Esophagus muscularis mucosa (tissue), 3 donors: ENCODE measurements around the gene NHSL1.

Experiments
- POLR2A ChIP-seq: fragments of 450-650 bp; IDR thresholded peaks from one replicate; pipeline ENCODE4 v1.6.1; 2017; ENCODE audit warnings: antibody characterized with exemption, moderate library complexity, mild to moderate bottlenecking, low read depth
- POLR2AphosphoS5 ChIP-seq, 2 donors: sonication (generic); formaldehyde crosslinking; IDR thresholded peaks; one replicate each; pipeline ENCODE4 v1.6.1; 2017; ENCODE audit warnings: antibody characterized with exemption in 2 of 2
- TF ChIP-seq, protein P1 (sequence below), 3 experiments: fragments of 200-600 bp in 2 of 3; fragments of 450-650 bp in 1 of 3; sonication (generic) in 2 of 3; IDR thresholded peaks; one replicate each; pipeline ENCODE4 v1.5.1; 2017 to 2019; ENCODE audit warnings: antibody characterized with exemption in 3 of 3, mild to moderate bottlenecking in 2 of 3, moderate library complexity in 1 of 3

DNA sequence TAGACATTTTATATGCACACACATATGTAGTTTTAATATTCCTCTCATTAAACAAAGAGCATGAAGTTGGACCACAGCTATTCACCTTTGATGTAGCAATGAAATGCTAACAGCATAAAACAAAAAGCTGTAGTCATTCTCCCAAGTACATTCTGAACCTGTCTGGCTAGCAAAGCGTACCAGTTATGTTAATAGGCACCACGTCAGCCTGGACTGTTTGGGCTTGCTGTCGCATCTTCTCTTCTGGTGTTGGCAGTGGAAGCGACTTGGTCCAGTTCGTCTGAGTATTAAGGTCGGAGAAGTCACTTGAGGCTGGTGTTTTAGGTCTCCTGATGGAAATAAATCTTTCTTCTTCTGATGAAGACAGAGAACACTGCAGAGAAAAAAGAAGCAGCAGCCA lies 52.5 kb downstream of the NHSL1 start:
- TF ChIP-seq POLR2A, result no peak
- TF ChIP-seq, protein P1, sequence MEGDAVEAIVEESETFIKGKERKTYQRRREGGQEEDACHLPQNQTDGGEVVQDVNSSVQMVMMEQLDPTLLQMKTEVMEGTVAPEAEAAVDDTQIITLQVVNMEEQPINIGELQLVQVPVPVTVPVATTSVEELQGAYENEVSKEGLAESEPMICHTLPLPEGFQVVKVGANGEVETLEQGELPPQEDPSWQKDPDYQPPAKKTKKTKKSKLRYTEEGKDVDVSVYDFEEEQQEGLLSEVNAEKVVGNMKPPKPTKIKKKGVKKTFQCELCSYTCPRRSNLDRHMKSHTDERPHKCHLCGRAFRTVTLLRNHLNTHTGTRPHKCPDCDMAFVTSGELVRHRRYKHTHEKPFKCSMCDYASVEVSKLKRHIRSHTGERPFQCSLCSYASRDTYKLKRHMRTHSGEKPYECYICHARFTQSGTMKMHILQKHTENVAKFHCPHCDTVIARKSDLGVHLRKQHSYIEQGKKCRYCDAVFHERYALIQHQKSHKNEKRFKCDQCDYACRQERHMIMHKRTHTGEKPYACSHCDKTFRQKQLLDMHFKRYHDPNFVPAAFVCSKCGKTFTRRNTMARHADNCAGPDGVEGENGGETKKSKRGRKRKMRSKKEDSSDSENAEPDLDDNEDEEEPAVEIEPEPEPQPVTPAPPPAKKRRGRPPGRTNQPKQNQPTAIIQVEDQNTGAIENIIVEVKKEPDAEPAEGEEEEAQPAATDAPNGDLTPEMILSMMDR (IDR thresholded peaks at IDR 0.05), result no peak
- TF ChIP-seq POLR2AphosphoS5 (IDR thresholded peaks at IDR 0.05), result no peak
